Panc1 (cell line): ENCODE data around the gene TMEM163.

Experiments used
- CTCF ChIP-seq: fragments of 450-650 bp; IDR thresholded peaks from 2 replicates; pipeline ENCODE4 v1.5.1; 2017; ENCODE audit warnings: mild to moderate bottlenecking
- POLR2AphosphoS5 ChIP-seq: IDR thresholded peaks from 2 replicates; pipeline ENCODE4 v1.6.1; 2012; ENCODE audit warnings: mild to moderate bottlenecking, low read depth, low read length, moderate library complexity
- REST ChIP-seq, 2 experiments: IDR thresholded peaks; 2 replicates each; pipeline ENCODE4 v1.6.1; 2011 to 2012; ENCODE audit warnings: low read depth in 2 of 2, control low read depth in 1 of 2, low read length in 1 of 2, mild to moderate bottlenecking in 1 of 2, moderate library complexity in 1 of 2; ENCODE audit not compliant: insufficient read depth in 1 of 2
- SIN3A ChIP-seq: IDR thresholded peaks from 2 replicates; pipeline ENCODE4 v1.6.1; 2012; ENCODE audit warnings: low read depth, mild to moderate bottlenecking, low read length, moderate library complexity, borderline replicate concordance; ENCODE audit not compliant: insufficient read depth

GRCh38 chr2:134685967-134686366 is 32.8 kb downstream of the TMEM163 start:
- TF ChIP-seq CTCF (no peak), POLR2AphosphoS5 (no peak), SIN3A (no peak), REST (IDR thresholded peaks at IDR 0.05; ENCODE audit: insufficient read depth in 1 of 2, low read depth in 2 of 2, low read length in 1 of 2) (no peak)
